Glutamatergic neuron (in vitro differentiated cells): ENCODE data around the gene MAD2L2. TPM values are rescaled to one million over a fixed set of nuclear protein-coding genes. Genes with fewer than 3 reads are reported as not detected.

ENCODE experiments used
- DNase-seq: peaks from one replicate; pipeline ENCODE4 v3.0.0; 2022
- H3K27ac Mint-ChIP-seq: one replicate; pipeline ENCODE4 v1.8.0; 2020; ENCODE audit warnings: mild to moderate bottlenecking, mixed read lengths, inconsistent platforms; ENCODE audit not compliant: unreplicated experiment
- H3K27me3 Mint-ChIP-seq: one replicate; pipeline ENCODE4 v1.8.0; 2020; ENCODE audit warnings: mild to moderate bottlenecking, moderate library complexity, mixed read lengths, inconsistent platforms; ENCODE audit not compliant: unreplicated experiment
- H3K36me3 Mint-ChIP-seq: one replicate; pipeline ENCODE4 v1.8.0; 2020; ENCODE audit warnings: mild to moderate bottlenecking, mixed read lengths, inconsistent platforms; ENCODE audit not compliant: unreplicated experiment
- H3K4me1 Mint-ChIP-seq: one replicate; pipeline ENCODE4 v1.8.0; 2020; ENCODE audit warnings: mild to moderate bottlenecking, low read depth, mixed read lengths, inconsistent platforms; ENCODE audit not compliant: unreplicated experiment
- H3K4me3 Mint-ChIP-seq: one replicate; pipeline ENCODE4 v1.8.0; 2020; ENCODE audit warnings: mild to moderate bottlenecking, mixed read lengths, inconsistent platforms; ENCODE audit not compliant: unreplicated experiment
- H3K9me3 Mint-ChIP-seq: one replicate; pipeline ENCODE4 v1.8.0; 2020; ENCODE audit warnings: mild to moderate bottlenecking, moderate library complexity, mixed read lengths, inconsistent platforms; ENCODE audit not compliant: unreplicated experiment
- total RNA-seq: library from RNA; stranded (reverse); fragmentation: NEBNext Ultra II Directional; extraction: Animal tissue kit (Norgen Biotek cat#: 25700); gene quantifications from one replicate; pipeline ENCODE4 v1.2.1, GENCODE V29; 2021; ENCODE audit not compliant: unreplicated experiment
- TF ChIP-seq, protein P1 (sequence below): fragments of 200-600 bp; sonication (generic); IDR thresholded peaks from one replicate; pipeline ENCODE4 v1.5.0; 2021; ENCODE audit not compliant: partially characterized antibody, unreplicated experiment

Gene MAD2L2
- total RNA-seq, 1 donor from 2014 or later = 90.2 TPM

DNA sequence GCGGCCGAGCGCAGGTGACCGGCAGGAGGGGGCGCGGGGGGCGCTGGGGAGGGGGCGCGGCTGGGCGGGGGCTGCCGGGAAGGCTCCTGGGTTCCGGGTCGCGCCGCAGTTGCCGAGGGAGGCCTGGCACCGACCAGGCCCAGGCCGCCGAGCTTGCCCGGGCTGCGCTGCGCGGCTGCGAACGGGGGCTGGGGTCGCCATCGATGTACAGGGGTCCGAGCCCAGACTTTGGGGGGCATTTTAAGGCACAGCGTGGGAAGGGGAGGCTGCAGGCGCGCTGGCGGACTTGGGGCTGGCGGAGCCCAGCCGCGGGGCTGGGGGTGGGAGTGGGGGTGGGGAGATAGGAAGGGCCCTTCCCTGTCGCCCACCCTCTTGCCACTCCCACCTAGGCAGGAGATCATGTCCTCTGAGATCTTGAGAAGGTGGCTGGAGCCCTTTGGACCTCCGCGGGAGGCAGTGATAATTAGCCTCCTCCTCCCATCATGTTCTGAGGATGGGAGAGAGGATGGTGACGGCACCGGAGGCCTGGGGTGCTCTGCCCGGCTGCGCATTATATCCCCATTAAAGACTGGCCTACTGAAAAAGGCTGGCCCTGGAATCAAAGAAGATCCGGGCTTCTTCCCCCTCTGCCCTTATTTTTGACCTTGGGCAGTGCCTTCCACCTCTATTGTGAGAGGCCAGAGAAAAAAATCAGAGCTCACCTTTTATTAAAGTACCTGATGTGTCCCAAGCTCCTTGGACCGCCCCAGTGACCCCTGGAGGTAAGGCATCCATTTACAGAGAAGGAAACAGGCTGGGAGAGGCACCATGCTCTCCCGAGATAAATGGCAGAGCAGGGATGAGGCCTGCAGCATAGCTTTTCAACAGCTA is 25.8 kb downstream of the MAD2L2 start:
- DNase-seq = no peak
- Mint-ChIP-seq H3K4me3 (peak overlapping the region; percentile 82), H3K9me3 (peaks cover 6% of the 10 kb centered on the region), H3K27ac (peak overlapping the region; percentile 28), H3K4me1 (peaks cover 9% of the 10 kb centered on the region), H3K27me3 (peaks cover 10% of the 10 kb centered on the region), H3K36me3 (no peaks in the 10 kb centered on the region)
- TF ChIP-seq, protein P1, sequence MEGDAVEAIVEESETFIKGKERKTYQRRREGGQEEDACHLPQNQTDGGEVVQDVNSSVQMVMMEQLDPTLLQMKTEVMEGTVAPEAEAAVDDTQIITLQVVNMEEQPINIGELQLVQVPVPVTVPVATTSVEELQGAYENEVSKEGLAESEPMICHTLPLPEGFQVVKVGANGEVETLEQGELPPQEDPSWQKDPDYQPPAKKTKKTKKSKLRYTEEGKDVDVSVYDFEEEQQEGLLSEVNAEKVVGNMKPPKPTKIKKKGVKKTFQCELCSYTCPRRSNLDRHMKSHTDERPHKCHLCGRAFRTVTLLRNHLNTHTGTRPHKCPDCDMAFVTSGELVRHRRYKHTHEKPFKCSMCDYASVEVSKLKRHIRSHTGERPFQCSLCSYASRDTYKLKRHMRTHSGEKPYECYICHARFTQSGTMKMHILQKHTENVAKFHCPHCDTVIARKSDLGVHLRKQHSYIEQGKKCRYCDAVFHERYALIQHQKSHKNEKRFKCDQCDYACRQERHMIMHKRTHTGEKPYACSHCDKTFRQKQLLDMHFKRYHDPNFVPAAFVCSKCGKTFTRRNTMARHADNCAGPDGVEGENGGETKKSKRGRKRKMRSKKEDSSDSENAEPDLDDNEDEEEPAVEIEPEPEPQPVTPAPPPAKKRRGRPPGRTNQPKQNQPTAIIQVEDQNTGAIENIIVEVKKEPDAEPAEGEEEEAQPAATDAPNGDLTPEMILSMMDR = no peak

DNA sequence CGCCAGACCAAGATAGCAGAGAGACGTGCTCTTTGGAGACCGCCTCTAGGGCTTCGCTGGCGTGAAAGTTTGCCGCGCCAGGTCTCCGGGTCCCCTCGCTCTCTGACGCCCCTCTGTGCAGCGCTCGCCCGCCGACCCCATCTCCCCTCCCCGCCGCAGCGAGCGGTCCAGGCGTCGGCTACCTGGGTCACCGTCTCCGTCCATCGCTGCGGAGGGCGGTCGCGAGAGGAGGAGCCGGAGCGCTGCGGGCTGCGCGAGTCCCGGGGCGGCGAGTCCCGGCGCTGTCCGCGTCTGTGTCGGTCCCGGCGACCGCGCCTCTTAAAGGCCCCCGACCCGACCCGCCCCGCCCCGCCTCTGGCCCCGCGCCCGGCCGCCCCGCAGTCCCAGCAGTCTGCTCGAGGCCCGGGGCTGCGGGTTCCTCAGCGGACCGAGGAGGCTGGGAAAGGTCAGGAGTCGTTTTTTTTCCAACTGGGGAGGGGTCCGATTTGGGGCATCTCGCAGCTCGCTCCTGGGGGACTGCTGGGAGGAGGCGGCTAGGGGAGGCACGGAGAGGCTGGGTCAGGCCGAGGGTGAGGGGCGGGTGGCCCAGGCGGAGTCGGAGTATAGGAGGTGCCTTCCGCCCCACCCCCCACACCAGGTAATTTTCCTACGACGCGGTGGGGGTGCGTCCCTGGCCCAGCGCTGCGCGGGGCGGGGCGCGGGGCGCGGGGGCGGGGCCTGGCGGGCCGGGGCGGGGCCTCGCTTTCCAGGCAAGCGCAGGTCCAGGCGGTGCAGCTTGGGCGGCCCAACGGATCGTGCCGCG is 26.6 kb downstream of the MAD2L2 start, which contains the start of the genes FBXO2 and FBXO44:
Gene FBXO2, minus strand, starts transcription at position 293 of the 802 bp plus-strand sequence. Its CDS starts 89 bp downstream, at position 204.
Gene FBXO44, plus strand, starts transcription at position 741 of the 802 bp plus-strand sequence. CDS start 959 bp downstream, outside the sequence.
- peaks cover 6% of the 10 kb centered on the region for H3K9me3 Mint-ChIP-seq
- peak; percentile 66 for DNase-seq

DNA sequence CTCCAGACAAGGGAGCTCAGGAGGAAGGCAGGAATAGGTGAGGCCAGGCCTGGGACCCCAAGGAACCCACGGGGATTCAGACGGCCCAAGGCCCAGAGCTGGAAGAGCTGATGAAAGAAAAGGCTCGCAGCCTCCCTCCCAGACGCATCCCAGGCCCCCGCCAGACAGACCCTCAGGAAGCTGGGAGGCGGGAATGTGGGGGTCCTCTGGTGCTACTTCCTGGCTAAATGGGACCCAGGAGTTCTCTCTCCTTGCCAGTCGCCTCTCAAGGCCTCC is 27.1 kb downstream of the MAD2L2 start:
- Mint-ChIP-seq H3K36me3 (no peaks in the 10 kb centered on the region), H3K27me3 (peaks cover 10% of the 10 kb centered on the region), H3K4me1 (peaks cover 9% of the 10 kb centered on the region), H3K4me3 (peak overlapping the region; percentile 67), H3K27ac (no peak overlapping the region), H3K9me3 (peaks cover 6% of the 10 kb centered on the region)
- DNase-seq = no peak
- TF ChIP-seq, protein P1 = no peak

More for the DNA sequence above, 26.6 kb downstream of the MAD2L2 start, which contains the start of the genes FBXO2 and FBXO44:
- Mint-ChIP-seq H3K27ac (peak within 1 kb of the TSS; percentile 28), H3K27me3 (peaks cover 10% of the 10 kb centered on the region), H3K4me3 (peak within 1 kb of the TSS; percentile 82), H3K36me3 (no peaks in the 10 kb centered on the region), H3K4me1 (peaks cover 9% of the 10 kb centered on the region)
- TF ChIP-seq, protein P1 = no peak

DNA sequence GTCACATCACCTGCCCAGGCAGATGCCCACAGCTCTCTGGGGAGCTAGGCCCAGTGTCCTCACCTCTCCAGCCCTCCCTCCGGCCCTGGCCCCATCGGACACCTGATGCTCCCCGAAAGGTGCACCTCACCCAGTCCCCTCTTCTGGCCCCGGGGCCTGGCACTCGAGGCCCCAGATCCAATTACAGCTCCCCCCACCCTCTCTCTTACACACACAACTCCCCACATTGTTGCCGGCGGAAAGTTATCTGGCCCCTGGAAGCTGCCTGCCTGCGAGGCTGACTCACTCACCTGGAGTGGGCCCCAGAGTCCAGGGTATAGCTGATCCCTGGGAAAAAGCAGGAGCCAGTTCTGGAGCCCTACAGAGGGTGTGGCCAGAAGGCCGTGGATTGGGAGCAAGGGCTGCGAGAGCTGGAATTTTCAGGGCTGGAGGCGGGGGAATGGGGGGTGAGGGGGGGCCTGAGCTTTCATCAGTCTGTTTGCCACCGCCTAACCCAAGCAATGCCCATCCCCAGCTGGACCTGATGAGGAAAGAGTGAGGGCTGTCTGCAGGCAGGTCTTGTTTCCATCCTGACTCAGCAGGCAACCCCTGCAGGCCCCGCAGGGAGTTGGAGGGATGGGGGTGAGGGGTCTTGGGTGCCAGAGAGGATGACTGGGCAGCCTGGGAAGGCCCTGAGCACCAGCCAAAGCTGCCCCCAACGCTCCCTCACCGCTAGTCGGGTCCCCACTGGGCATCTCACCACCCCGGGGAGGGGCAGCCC is 27.7 kb downstream of the MAD2L2 start:
- Mint-ChIP-seq H3K4me1 (peaks cover 9% of the 10 kb centered on the region), H3K9me3 (peaks cover 6% of the 10 kb centered on the region), H3K36me3 (no peaks in the 10 kb centered on the region), H3K27me3 (peaks cover 10% of the 10 kb centered on the region), H3K4me3 (peak overlapping the region; percentile 72), H3K27ac (no peak overlapping the region)
- TF ChIP-seq, protein P1 = no peak
- DNase-seq = no peak
